CD4-positive, alpha-beta T cell treated with Interleukin-4 for 1 hour (primary cell): ENCODE results near the gene SPECC1L.
A peak's percentile ranks its signal among the peaks of the same experiment; 100 is the strongest.

ENCODE experiments used
- DNase-seq, 2 donors: peaks; one replicate each; pipeline ENCODE4 v3.0.0-alpha.2; 2020 to 2022

SPECC1L gene

DNA sequence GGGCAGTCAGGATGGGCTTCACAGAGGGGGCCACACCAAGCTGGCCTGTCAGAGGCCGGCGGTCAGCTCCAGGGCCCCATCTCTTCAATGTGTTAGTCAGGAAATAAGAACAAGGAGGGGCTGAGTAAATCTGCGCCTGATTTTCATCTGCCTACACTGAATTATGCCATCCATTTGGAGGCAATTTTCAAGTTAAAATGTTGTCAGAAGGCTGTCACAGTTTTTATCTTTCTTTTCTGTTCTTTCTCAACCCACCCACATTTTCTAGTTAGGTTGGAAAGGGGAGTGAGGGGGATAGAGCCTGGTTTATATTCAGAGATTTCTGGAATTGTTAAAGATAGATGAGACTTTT, 175.6 kb downstream of the SPECC1L start:
- DNase-seq: no peak

GRCh38 chr22:24450610-24451009, 180.0 kb downstream of the SPECC1L start:
- no peak for DNase-seq

- no peak for DNase-seq
These were observed 180.5 kb downstream of the SPECC1L start for GRCh38 chr22:24451162-24451561.

GRCh38 chr22:24453853-24454252, 183.2 kb downstream of the SPECC1L start:
- no peak for DNase-seq

DNA sequence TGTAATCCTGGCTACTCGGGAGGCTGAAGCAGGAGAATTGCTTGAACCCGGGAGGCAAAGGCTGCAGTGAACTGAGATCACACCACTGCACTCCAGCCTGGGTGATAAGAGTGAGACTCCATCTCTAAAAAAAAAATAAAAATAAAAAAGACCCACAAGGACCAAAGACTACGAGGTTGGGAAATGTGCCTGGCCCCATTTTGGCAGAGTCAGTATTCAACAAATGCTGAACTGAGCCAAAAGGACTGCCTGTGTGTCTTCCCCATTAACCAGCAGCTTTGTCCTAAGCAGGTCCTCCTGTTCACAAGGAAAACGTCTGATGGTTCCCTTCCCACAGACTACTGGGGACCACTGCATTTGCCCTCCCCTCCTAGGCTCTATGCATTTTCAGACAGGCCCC, 184.4 kb downstream of the SPECC1L start:
- DNase-seq: no peak

DNA sequence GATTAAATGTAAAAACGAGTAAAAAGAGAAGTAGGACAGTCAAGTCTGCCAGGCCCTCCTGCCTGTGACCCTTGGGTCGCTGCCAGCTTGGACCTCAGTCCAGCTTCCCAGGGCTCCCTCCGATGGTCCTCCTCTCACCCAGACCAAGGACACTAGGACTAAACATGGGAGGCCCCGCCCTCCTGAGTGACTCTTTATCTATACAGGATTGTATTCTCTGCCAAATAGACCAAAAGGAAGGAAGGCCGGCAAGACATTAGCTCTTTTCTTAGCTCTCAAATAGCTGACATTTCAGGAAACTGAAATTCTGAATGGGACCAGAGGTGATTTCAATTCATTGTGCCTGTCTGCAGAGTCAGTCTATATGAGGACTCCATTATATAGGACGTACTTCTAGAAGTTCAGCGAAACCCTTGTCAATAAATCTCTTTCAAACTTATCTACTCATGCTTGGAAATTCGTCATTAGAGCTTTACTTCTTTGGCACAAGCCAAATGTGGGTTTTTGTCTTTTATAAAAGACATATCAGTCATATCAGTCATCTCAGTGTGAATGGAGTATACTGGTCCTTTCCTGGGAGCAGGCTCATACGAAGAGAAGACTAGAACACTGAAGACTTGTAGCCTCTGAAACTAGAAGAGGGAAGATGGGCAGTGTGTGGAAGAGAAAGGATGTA, 185.3 kb downstream of the SPECC1L start:
- no peak for DNase-seq

GRCh38 chr22:24457894-24458420, 187.3 kb downstream of the SPECC1L start:
- no peak for DNase-seq

DNA sequence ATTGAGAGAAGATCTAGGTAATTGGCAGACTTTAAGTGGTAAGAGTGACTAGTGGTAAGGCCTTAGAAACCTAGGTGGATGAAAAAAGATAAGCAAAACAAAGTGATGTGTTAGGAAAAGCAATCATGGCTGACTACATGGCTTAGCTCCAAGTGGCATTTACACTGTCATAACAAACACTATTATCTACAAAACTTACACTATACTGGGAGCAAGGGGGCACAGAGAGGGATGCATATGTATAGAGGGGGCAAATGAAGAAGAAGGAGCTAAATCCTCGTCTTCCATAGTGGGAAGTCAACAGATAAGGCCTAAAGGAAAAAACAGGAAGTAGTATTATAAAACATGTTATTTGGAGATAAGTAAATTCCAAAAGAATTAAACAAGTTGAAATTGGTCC, 189.3 kb downstream of the SPECC1L start:
- no peak for DNase-seq

DNA sequence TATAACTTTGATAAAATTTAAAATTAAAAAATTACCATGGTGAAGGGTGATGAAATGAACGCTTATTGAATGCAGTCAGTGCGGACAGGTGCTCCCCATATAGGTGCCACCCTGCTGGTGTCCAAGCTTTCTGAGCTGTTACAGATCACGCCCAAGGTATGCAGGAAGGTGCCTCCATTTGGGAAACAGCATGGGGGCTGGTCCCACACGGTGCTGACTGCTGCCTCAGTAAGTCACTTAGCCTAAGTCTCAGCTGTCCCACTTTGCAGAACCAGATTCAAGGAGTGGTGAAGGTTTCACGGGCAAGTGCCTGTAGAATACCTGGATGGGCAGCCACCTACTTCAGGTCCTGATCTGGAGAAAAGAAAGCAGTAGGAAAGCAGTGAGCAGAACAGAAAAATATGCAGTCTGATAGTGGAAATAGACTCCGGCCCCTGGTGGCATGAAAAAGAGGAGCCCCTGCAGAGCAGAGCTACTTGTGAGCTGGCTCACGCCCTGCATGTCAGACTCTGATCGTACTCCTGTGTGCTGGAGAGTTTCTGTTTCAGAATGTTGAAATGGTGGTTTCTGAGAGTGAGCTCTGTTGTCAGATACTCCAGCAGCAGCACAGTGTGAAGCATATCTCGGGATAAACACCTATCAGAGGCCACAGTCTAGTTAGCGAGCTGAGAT, 189.9 kb downstream of the SPECC1L start:
- no peak for DNase-seq

GRCh38 chr22:24463071-24463760, 192.6 kb downstream of the SPECC1L start:
- DNase-seq: peak in 1 of 2 donors; percentile 20

DNA sequence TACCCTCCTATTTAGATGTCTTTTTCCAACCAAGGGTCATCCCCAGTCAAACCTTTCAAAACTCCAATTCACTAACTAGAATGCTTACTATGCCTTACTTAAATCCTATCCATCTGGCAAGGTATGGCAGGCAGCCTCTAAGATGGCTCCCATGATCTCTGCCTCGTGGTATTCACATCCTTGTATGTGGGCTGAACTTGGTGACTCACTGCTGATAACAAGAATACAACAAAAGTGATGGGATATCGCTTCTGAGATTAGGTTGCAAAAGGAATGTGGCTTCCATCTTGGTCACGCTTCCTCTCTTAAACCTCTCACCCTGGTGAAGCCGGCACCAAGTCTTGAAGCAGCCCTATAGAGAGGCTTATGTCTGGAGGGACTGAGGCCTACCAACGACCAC, 194.9 kb downstream of the SPECC1L start:
- DNase-seq: no peak

DNA sequence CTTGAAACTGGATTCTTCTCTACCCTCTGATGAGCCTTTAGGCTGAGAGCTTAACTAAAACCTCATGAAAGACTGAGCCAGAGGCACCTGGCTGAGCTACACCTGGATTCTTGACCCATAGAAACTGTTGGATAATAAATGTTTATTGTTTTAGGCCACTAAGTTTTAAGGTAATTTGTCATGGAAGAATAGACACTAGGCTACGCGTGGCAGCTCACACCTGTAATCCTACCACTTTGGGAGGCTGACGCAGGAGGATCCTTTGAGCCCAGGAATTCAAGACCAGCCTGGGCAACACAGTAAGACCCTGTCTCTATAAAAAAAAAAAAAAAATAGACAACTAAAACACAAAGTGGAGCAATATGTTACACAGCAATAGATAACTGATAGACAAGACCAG, 195.3 kb downstream of the SPECC1L start:
- no peak for DNase-seq

DNA sequence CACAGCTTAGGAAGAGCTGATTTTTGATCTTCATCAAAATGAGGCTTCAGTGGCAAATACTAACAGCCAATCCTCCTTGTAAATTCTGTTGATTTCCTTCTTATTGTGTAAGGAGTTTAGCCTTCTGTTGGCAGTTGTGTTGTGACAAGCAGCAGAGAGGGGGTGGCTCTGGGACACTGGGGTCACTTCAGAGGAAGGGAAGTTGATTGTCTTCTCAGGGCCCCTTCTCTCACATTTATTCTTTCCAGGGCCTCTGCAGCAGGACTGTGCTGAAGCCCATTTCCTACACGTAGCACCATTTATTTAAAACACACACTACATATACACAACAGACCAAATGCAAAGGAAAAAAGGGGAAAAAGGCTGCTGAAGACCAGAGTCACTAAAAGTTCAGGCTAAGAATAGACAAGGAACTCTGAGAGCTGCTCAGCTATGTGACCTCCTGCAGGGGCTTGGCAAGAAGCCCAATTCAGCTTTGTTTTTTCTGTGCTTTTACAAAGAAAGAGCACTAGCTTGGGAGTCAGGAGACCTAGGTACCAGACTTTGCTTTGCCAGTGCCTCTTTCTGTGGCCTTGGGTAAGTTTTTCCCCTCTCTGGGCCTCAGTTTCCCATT, 196.2 kb downstream of the SPECC1L start:
- DNase-seq: no peak

DNA sequence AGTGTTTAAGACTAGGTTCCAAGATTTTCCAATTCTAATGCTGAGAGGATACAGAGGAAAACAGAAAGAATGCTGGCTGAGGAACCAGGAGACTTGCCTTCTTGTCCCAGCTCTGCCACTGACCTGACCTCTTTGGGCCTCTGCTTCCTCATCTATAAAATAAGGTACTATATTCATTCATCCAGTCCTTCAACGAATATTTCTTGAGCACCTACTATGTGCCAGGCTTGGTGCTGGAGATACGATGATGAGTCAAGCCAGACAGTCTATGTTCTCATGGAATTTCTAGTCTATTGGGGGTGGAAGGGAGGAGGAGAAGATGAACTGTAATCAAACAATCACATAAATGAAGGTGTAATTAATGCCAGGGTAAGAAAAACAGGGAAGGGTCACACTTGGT, 196.7 kb downstream of the SPECC1L start:
- DNase-seq: no peak
